Neural crest cell (in vitro differentiated cells): ENCODE measurements around the gene SLC9A8. TPM values are rescaled to one million over a fixed set of nuclear protein-coding genes. Genes with fewer than 3 reads are reported as not detected.

ENCODE experiments used
- DNase-seq: peaks from one replicate; pipeline ENCODE4 v3.0.0; 2021; ENCODE audit warnings: low read depth, mixed read lengths, low spot score
- H3K27ac Mint-ChIP-seq: one replicate; pipeline ENCODE4 v1.8.0; 2021; ENCODE audit warnings: mild to moderate bottlenecking, mixed read lengths; ENCODE audit not compliant: unreplicated experiment
- H3K27me3 Mint-ChIP-seq: 2 replicates; pipeline ENCODE4 v1.8.0; 2021; ENCODE audit warnings: low read depth, mild to moderate bottlenecking, mixed read lengths
- H3K36me3 Mint-ChIP-seq: 2 replicates; pipeline ENCODE4 v1.8.0; 2021; ENCODE audit warnings: low read depth, mild to moderate bottlenecking, mixed read lengths
- H3K4me1 Mint-ChIP-seq: 2 replicates; pipeline ENCODE4 v1.8.0; 2021; ENCODE audit warnings: mixed read lengths
- H3K4me3 Mint-ChIP-seq: one replicate; pipeline ENCODE4 v1.8.0; 2021; ENCODE audit warnings: mild to moderate bottlenecking, mixed read lengths
- H3K9me3 Mint-ChIP-seq: 2 replicates; pipeline ENCODE4 v1.8.0; 2021; ENCODE audit warnings: mixed read lengths
- total RNA-seq: library from RNA; stranded (reverse); gene quantifications from 2 replicates; pipeline ENCODE4 v1.2.1, GENCODE V29; 2021
- TF ChIP-seq, protein P1 (sequence below): fragments of 200-600 bp; sonication (generic); conservative IDR thresholded peaks from 2 replicates; pipeline ENCODE4 v1.5.0; 2021; ENCODE audit warnings: antibody characterized with exemption, mild to moderate bottlenecking

The SLC9A8 gene
- total RNA-seq, 1 donor from 2014 or later, result 9.7 TPM

DNA sequence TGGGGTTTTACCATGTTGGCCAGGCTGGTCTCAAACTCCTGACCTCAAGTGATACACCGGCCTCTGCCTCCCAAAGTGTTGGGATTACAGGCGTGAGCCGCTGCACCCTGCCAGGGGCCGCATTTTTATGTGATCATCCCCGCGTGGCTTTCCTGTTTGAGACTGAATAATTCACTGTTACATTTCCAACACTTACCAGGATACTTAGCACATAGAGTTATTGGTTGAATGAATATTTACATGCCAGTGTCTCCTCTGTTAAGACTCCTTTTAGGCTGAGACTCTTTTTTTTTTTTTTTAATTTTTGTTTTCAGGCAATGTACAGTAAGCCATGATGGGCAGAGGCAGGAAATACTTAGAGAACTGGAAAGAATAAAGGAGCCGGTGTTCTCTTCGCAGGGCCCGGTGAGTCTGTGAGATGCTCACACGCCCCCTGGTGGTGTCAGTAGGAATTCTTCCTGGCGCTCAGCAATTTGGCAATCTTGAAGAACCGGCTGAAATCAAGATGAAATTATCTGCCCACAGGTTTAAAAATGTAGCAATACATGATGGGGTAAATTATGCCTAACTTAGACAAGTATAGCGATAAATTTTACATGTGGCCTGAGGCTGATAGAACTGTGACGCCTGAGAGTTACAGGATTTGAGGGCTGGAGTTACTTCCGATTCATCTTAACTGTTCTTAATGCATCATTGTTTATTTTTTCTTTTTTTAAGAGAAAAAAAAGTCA is 115.9 kb downstream of the SLC9A8 start:
- H3K4me3 Mint-ChIP-seq, result peak overlapping the region; percentile 76
- peaks cover 2% of the 10 kb centered on the region for H3K9me3 Mint-ChIP-seq
- H3K27me3 Mint-ChIP-seq, result no peaks in the 10 kb centered on the region
- TF ChIP-seq, protein P1, sequence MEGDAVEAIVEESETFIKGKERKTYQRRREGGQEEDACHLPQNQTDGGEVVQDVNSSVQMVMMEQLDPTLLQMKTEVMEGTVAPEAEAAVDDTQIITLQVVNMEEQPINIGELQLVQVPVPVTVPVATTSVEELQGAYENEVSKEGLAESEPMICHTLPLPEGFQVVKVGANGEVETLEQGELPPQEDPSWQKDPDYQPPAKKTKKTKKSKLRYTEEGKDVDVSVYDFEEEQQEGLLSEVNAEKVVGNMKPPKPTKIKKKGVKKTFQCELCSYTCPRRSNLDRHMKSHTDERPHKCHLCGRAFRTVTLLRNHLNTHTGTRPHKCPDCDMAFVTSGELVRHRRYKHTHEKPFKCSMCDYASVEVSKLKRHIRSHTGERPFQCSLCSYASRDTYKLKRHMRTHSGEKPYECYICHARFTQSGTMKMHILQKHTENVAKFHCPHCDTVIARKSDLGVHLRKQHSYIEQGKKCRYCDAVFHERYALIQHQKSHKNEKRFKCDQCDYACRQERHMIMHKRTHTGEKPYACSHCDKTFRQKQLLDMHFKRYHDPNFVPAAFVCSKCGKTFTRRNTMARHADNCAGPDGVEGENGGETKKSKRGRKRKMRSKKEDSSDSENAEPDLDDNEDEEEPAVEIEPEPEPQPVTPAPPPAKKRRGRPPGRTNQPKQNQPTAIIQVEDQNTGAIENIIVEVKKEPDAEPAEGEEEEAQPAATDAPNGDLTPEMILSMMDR, result peak; percentile 95
- peak; percentile 83 for DNase-seq
- H3K36me3 Mint-ChIP-seq, result no peaks in the 10 kb centered on the region
- H3K4me1 Mint-ChIP-seq, result peaks cover 8% of the 10 kb centered on the region
- H3K27ac Mint-ChIP-seq, result peak overlapping the region; percentile 94

DNA sequence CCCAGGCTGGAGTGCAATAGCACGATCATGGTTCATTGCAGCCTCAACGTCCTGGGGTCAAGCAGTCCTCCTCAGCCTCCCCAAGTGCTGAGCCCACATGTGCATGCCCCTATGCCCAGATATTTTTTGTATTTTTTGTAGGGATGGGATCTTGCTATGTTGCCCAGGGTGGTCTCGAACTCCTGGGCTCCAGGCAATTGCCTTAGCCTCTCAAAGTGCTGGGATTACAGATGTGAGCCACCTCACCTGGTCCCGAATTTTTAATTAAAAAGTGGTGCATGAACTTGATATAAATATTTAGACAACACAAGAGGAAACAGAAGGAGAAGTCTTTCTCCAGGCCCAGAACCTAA is 116.5 kb downstream of the SLC9A8 start:
- TF ChIP-seq, protein P1, result no peak
- Mint-ChIP-seq H3K27ac (no peak overlapping the region), H3K4me3 (no peak overlapping the region), H3K36me3 (no peaks in the 10 kb centered on the region), H3K4me1 (peaks cover 12% of the 10 kb centered on the region), H3K9me3 (peaks cover 2% of the 10 kb centered on the region), H3K27me3 (no peaks in the 10 kb centered on the region)
- no peak for DNase-seq

DNA sequence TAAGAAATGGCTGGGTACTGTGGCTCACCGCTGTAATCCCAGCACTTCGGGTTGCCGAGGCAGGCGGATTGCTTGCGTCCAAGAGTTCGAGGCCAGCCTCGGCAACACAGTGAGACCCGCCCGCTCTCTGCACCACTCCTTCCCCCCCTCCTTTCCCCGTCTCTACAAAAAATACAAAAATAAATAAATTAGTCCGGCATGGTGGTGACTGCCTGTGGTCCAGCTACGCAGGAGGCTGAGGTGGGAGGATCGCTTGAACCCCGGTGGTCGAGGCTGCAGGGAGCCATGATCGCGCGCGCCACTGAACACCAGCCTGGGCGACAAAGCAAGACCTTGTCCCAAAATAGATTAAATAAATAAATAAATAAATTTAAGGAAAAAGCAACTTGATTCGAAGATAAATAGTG is 123.1 kb downstream of the SLC9A8 start:
- Mint-ChIP-seq H3K4me3 (peak overlapping the region; percentile 76), H3K36me3 (no peaks in the 10 kb centered on the region), H3K27me3 (no peaks in the 10 kb centered on the region), H3K27ac (no peak overlapping the region), H3K9me3 (no peaks in the 10 kb centered on the region), H3K4me1 (peaks cover 41% of the 10 kb centered on the region)
- TF ChIP-seq, protein P1, result no peak
- DNase-seq, result no peak

DNA sequence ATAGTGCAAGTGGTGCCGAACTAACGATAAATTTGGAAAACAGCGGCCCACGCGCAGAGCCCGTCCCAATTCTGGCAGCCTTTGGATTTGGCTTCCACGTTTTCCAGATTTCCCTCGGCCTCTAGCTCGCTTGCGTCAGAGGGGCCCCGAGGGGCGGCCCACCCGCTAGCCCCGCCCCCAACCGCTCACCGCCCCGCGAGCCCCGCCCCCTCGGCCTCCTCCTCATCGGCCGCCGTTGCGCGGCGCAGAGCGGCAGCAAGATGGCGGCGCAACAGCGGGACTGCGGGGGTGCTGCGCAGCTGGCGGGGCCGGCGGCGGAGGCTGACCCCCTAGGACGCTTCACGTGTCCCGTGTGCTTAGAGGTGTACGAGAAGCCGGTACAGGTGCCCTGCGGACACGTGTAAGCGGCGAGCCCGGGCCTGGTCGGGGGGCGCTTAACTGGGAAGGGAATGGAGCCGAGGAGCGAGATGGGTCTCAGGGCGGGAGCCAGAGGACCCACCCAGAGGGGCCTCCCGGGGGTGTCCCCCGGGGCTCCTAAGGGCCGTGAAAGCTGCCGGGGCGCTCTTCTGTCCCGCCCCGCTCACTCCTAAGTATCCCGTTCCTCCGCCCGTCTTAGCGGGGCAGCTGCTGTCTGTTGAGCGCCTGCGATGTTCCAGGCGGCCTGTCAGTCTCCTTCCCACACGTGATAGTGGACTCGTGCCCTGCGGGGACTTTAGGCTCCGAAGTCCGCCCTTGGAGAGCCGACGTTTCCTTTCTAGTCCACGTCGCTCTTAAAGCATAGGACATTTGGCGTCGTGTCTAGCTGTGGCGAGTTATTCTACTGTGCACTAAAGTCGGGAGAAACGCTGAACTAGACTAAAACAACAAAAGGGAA is 123.8 kb downstream of the SLC9A8 start, which contains the start of gene RNF114:
RNF114 (plus strand) TSS at position 245 of the 874 bp plus-strand sequence; CDS start at position 261, 16 bp downstream.
- Mint-ChIP-seq H3K9me3 (no peaks in the 10 kb centered on the region), H3K4me3 (peak within 1 kb of the TSS; percentile 98), H3K4me1 (peaks cover 47% of the 10 kb centered on the region), H3K36me3 (peaks cover 3% of the 10 kb centered on the region), H3K27ac (peak within 1 kb of the TSS; percentile 79), H3K27me3 (no peaks in the 10 kb centered on the region)
- TF ChIP-seq, protein P1, result no peak
- DNase-seq, result peak; percentile 88

DNA sequence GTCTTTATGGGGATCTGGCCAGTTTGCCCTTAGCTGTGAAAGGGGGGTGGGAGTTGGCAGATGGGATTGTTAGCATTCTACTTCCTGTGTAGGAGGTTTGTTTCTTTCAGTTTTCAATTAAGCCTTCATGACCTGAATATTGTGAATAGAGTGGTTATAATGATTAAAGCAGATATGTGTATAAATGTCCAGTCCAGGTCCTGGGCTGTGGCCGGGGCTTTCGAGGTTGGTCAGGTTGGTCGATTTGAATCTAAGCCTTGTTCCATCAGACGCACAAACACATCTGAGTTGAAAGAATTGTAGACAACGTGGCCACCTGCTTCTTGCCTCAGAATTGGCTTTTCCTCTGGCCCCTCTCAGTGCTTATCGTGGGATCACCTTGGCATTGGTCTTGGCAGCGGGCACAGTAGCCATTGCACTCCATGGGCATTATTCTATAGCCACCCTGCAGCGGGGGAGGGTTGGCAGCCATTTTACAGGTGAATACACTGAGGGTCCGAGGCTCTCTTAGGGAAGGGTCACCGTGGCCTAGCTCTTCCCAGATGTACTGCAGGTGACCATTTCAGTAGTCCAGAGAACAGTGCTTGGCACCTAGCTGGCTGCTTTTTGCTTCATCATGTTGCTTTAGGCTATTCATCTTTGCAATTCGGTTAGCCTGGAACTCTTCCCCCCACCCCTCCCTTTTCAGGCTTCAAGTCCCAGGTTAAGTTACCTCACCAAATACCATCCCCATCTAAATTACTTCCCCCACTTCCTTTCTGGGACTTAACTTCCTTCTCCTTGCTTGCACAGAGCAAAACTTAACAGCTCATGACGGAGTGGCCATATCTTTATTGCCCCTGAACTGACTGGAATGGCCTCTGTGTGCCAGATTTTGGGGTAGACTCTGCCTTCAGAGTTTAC is 124.7 kb downstream of the SLC9A8 start:
- Mint-ChIP-seq H3K4me3 (peak overlapping the region; percentile 98), H3K27me3 (no peaks in the 10 kb centered on the region), H3K27ac (no peak overlapping the region), H3K36me3 (peaks cover 3% of the 10 kb centered on the region), H3K4me1 (peaks cover 49% of the 10 kb centered on the region), H3K9me3 (no peaks in the 10 kb centered on the region)
- TF ChIP-seq, protein P1, result no peak
- no peak for DNase-seq
